Activated CD4-positive, CD25-positive, alpha-beta regulatory T cell (primary cell): ENCODE measurements around the gene EPG5.
"Not testable (repeated sequence)": the region's sequence is repeated elsewhere in the genome, so short reads cannot be mapped to it uniquely, and the experiment has no call there.

ENCODE experiments used
- DNase-seq, 4 experiments: peaks; one replicate each; lab custom pipeline; 2025; lab: John Stamatoyannopoulos, UW

Gene EPG5

GRCh38 chr18:45837283-45838070 lies 129.7 kb downstream of the EPG5 start:
- DNase-seq = peak in 3 of 4 experiments; percentile 6 to 19 (median 16)

- no peak for DNase-seq
Measured at GRCh38 chr18:45836242-45837205, 130.6 kb downstream of the EPG5 start.

GRCh38 chr18:45835057-45835636 lies 132.0 kb downstream of the EPG5 start:
- no peak for DNase-seq

DNA sequence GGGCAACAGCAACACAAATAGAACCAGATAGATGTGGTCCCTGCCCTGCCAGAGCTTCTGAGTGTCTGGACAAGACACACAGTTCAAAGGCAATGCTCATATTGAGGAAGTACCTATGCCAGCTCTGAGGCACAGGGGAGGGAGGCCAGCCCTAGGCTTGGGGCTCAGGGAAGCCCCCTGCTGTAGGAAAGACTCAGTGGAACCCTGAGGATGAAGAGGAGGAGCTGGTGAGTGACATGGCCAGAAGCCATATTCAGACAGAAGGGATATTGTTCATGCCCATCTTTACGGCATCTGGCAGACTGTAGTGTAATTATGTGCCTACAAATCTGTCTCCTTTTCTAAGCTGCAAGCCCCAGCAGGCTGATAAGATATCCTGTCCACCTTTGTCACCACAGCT lies 132.8 kb downstream of the EPG5 start:
- DNase-seq = no peak

- DNase-seq = no peak
Measured at GRCh38 chr18:45833846-45834245, 133.3 kb downstream of the EPG5 start.

DNA sequence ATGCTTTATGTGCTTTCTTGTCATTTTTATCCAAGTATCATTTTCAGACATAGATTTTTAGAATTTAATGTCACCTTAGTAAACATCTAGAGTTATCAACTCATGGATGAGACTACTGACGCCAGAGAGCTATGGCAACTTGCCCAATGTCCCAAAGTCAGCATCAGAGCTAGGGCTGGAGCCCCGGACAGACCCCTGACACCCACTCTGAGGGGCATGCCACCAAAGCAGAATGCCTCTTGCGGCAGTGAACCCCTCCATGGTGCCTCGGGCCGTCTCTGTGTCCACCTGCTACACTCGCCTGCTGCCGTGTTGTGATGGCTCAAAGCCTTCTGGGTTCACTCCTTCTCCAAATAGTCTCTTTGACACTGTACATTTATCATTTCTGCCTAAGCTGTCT lies 136.2 kb downstream of the EPG5 start:
- DNase-seq = no peak

GRCh38 chr18:45829855-45830254 lies 137.3 kb downstream of the EPG5 start:
- DNase-seq = no peak

- DNase-seq = no peak
Measured at GRCh38 chr18:45828917-45829811, 138.0 kb downstream of the EPG5 start.

GRCh38 chr18:45826716-45827115 lies 140.4 kb downstream of the EPG5 start:
- DNase-seq = not testable (repeated sequence)

DNA sequence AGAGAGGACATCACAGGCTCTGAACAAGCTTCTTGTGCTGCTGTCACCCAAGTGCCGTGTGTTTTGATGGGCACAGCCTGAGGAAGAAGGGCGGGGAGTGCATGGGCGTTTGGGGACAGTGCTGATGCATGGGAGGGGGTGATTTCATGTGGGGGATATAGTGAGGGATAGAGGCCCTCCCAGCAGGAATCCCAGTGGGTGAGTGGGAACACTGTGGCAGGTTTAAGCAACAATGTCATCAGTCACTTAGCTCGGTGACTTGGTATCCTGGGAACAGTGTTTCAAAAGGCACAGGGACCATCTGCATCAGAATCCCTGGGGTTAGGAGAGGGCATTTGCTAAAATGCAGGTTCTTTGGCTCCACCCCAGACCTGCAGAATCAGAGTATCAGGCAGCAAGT lies 141.0 kb downstream of the EPG5 start:
- no peak for DNase-seq

DNA sequence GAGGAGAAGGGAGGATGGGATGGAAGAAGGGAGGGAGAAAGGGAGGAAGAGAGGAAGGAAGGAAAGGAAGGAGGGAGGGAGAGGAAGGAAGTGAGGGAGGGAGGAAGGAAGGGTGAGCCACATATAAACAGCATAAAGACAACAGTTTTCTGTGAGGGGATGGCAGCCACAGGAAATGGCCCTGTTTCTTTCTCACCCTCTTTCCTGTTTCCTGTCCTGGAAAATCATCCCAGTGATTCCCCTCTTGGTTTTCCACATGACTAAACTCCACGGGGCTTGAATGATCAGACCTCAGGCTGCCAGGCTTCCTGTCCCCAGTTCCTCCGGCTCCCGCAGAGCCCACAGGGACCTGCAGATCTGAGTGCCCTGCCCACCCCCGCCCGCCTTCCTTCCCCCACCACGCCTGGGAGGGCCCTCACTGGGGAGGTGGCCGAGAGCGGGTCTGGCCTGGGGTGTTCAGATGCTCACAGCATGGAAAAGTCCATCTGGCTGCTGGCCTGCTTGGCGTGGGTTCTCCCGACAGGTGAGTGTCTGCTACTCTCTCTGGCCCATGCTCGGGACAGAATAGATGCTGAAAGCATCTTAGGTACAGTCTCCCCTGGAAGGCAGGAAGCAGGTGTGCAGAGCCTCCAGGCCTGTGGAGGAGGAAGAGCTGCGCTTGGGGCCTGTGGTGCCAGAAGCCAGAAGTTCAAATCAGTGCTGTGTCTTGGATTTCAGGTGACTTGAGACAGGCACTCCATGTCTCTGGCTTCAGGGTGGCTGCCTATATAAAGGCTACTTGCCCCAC lies 141.7 kb downstream of the EPG5 start, which contains the start of gene SIGLEC15:
TSS of gene SIGLEC15 (plus strand) at position 418 of the 787 bp plus-strand sequence. CDS start at position 472, 54 bp downstream.
- DNase-seq = no peak

- no peak for DNase-seq
Measured at GRCh38 chr18:45821711-45822110, 145.4 kb downstream of the EPG5 start.

DNA sequence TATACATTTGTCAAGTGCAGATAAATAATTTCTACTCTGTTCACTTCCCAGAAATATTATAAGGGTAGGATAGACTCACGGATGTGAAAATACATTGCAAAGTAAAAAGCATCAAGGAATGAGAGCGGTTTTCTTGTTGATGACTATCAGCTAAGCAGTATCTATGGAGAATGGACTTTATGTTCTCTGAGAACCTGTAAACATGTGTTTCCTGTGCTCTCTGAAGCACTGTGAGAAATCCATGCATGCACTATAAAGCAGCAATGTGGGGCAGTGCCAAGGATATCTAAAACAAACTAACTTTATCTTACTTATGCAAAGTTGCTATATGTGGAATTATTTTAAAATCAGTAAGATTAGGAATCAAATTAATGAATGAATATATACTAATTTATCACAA lies 146.1 kb downstream of the EPG5 start:
- DNase-seq = no peak

DNA sequence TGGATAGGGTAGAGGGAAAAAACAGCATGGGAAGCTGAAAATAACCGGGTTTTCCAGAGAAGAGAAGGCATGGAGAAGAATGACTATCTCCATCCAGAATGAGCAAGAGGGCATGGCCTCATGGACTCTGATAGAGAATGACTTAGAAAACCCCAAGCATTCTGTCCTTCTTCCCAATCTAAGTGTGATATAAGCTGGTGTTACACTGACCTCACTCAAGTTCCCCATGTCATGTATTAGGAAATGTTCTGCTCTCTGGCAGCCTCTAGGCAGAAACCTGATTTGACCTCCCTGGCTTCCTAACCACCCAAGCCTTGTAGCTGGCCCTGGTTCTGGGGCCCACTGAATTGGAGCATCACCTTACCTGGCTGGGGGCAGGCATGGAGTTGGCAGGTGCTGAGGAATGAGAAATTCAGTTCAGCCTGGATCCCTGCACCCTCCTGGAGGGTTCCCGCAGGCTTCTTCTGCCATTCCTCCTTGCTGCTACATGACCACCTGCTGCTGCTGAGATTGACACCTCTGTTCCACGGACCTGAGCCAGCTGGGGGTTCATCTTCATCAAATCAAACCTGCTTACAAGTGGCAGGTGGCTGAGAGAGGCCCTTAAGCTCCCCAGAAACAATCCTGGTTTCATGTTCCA lies 146.9 kb downstream of the EPG5 start:
- DNase-seq = no peak

DNA sequence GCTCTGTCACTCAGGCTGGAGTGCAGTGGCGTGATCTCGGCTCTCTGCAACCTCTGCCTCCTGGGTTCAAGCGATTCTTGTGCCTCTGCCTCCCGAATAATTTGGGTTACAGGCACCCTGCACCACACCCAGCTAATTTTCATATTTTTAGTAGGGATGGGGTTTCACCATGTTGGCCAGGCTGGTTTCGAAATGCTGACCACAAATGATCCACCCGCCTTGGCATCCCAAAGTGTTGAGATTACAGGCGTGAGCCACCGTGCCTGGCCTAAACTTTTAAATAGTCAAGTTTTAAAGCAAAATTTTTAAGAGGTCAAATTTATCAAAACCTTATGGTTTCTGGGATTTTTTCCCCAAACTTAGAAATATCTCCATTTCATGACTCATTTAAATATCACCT lies 148.4 kb downstream of the EPG5 start:
- DNase-seq = not testable (repeated sequence)

- DNase-seq = no peak
Measured at GRCh38 chr18:45817543-45817942, 149.6 kb downstream of the EPG5 start.

GRCh38 chr18:45814733-45815132 lies 152.4 kb downstream of the EPG5 start:
- not testable (repeated sequence) for DNase-seq

- DNase-seq = peak in 1 of 4 experiments; percentile 1
Measured at GRCh38 chr18:45807144-45807543, 160.0 kb downstream of the EPG5 start.

- no peak for DNase-seq
Measured at GRCh38 chr18:45806226-45806625, 160.9 kb downstream of the EPG5 start.

- DNase-seq = no peak
Measured at GRCh38 chr18:45805551-45805950, 161.6 kb downstream of the EPG5 start.
